Endothelial cell of umbilical vein (primary cell): ENCODE results near the gene GOLT1A. TPM values are rescaled to one million over a fixed set of nuclear protein-coding genes. Genes with fewer than 3 reads are reported as not detected.

Source experiments
- BruUV-seq: library from RNA; stranded (reverse); fragments of 400-500 nt; replicated peaks from 2 replicates; lab custom pipeline; 2021; lab: Mats Ljungman, UMichigan
- CTCF ChIA-PET: fragments of 300-600, 350-600 bp; sonication (Branson Sonifier 250); formaldehyde crosslinking; loops from one replicate; lab custom pipeline; 2021; ENCODE audit warnings: antibody characterized with exemption, inconsistent platforms; lab: Charles Lee
- POLR2A ChIA-PET: fragments of 300-600, 350-600 bp; sonication (Branson Sonifier 250); formaldehyde crosslinking; loops from one replicate; lab custom pipeline; 2021; ENCODE audit warnings: antibody characterized with exemption, inconsistent platforms; lab: Charles Lee
- DNase-seq: peaks from one replicate; pipeline ENCODE4 v3.0.0-alpha.2; 2011; ENCODE audit warnings: low read depth, low spot score
- FAIRE-seq: peaks from 2 replicates; lab custom pipeline; 2011; peaks lifted over from hg19 to GRCh38; lab: Jason Lieb, UNC
- H2AFZ ChIP-seq: 2 replicates; pipeline ENCODE4 v1.6.0; 2012; ENCODE audit warnings: low read depth, low read length, control low read depth, inconsistent platforms
- H3K27ac ChIP-seq: 2 replicates; pipeline ENCODE4 v1.5.1; 2011; ENCODE audit warnings: low read depth, mild to moderate bottlenecking, control low read depth, low read length, moderate library complexity; ENCODE audit not compliant: insufficient read depth
- H3K27me3 ChIP-seq, 2 experiments: 2 replicates each; pipeline versions ENCODE4 v1.6.0 to v1.6.1; 2011; ENCODE audit warnings: low read length in 2 of 2, mixed read lengths in 1 of 2; ENCODE audit not compliant: control insufficient read depth in 2 of 2, insufficient read depth in 2 of 2
- H3K36me3 ChIP-seq, 2 experiments: 2 replicates in 1 of 2; 3 replicates in 1 of 2; pipeline ENCODE4 v1.5.1; 2011; ENCODE audit warnings: low read length in 2 of 2, mild to moderate bottlenecking in 1 of 2, moderate library complexity in 1 of 2; ENCODE audit not compliant: control insufficient read depth in 2 of 2, insufficient read depth in 2 of 2; ENCODE audit errors: extremely low read depth in 1 of 2
- H3K4me1 ChIP-seq: 3 replicates; pipeline ENCODE4 v1.5.1; 2011; ENCODE audit warnings: mild to moderate bottlenecking, low read length; ENCODE audit not compliant: control insufficient read depth, insufficient read depth; ENCODE audit errors: extremely low read depth
- H3K4me2 ChIP-seq: 2 replicates; pipeline ENCODE4 v1.6.1; 2011; ENCODE audit warnings: low read length, control low read depth, mixed read lengths; ENCODE audit not compliant: insufficient read depth
- H3K4me3 ChIP-seq, 3 experiments: fragments of 200-600 bp in 1 of 3; sonication (generic), shearing (Covaris generic) in 1 of 3; replicated peaks in 1 of 3; 2 replicates each; pipeline ENCODE4 v1.5.1; 2011 to 2016; ENCODE audit warnings: control low read depth in 3 of 3, low read length in 3 of 3, mild to moderate bottlenecking in 2 of 3, inconsistent platforms in 1 of 3, low read depth in 1 of 3, moderate library complexity in 1 of 3; ENCODE audit not compliant: insufficient read depth in 1 of 3
- H3K79me2 ChIP-seq: 2 replicates; pipeline ENCODE4 v1.6.0; 2012; ENCODE audit warnings: low read length, inconsistent platforms; ENCODE audit not compliant: control insufficient read depth, insufficient read depth
- H3K9ac ChIP-seq: replicated peaks from 2 replicates; pipeline ENCODE3; 2011; ENCODE audit warnings: low read length, control low read depth; ENCODE audit not compliant: insufficient read depth; ENCODE audit errors: extremely low read depth
- H3K9me1 ChIP-seq: replicated peaks from 3 replicates; pipeline ENCODE4 v1.6.0; 2011; ENCODE audit warnings: mild to moderate bottlenecking, low read length; ENCODE audit not compliant: control insufficient read depth, insufficient read depth; ENCODE audit errors: extremely low read depth
- H3K9me3 ChIP-seq: replicated peaks from 2 replicates; pipeline ENCODE4 v1.5.1; 2012; ENCODE audit warnings: low read length, inconsistent platforms; ENCODE audit not compliant: control insufficient read depth, insufficient read depth
- H4K20me1 ChIP-seq: replicated peaks from 2 replicates; pipeline ENCODE3; 2011; ENCODE audit warnings: mild to moderate bottlenecking, low read length; ENCODE audit not compliant: control insufficient read depth, insufficient read depth; ENCODE audit errors: extremely low read depth
- CTCF ChIP-seq, 2 donors: IDR thresholded peaks; 1 replicate in 1 of 2; 2 replicates in 1 of 2; pipeline ENCODE4 v1.5.1; 2011; ENCODE audit warnings: low read length in 2 of 2, mild to moderate bottlenecking in 2 of 2, moderate library complexity in 2 of 2, control low read depth in 1 of 2, inconsistent platforms in 1 of 2, low read depth in 1 of 2; ENCODE audit not compliant: insufficient read depth in 1 of 2; ENCODE audit errors: extremely low read depth in 1 of 2
- EZH2 ChIP-seq: IDR thresholded peaks from 2 replicates; pipeline ENCODE4 v1.6.1; 2012; ENCODE audit warnings: borderline replicate concordance, low read depth, mild to moderate bottlenecking, moderate library complexity, low read length, inconsistent platforms; ENCODE audit not compliant: severe bottlenecking
- FOS ChIP-seq: IDR thresholded peaks from 2 replicates; pipeline ENCODE4 v1.6.1; 2011; ENCODE audit warnings: mild to moderate bottlenecking, low read length, moderate library complexity, borderline replicate concordance; ENCODE audit not compliant: insufficient read depth
- GATA2 ChIP-seq: IDR thresholded peaks from 2 replicates; pipeline ENCODE4 v1.7.0; 2011; ENCODE audit warnings: low read depth, mild to moderate bottlenecking, moderate library complexity, mixed read lengths, low read length; ENCODE audit not compliant: insufficient read length, insufficient read depth
- JUN ChIP-seq: IDR thresholded peaks from 2 replicates; pipeline ENCODE4 v1.6.1; 2011; ENCODE audit warnings: borderline replicate concordance, low read depth; ENCODE audit not compliant: insufficient read length, insufficient read depth
- MAX ChIP-seq: IDR thresholded peaks from 2 replicates; pipeline ENCODE4 v1.6.1; 2011; ENCODE audit not compliant: insufficient read depth, insufficient read length
- MYC ChIP-seq: IDR thresholded peaks from one replicate; pipeline ENCODE4 v1.6.1; 2011; ENCODE audit warnings: mild to moderate bottlenecking, low read depth, low read length
- POLR2A ChIP-seq: IDR thresholded peaks from 2 replicates; pipeline ENCODE4 v1.6.1; 2012; ENCODE audit warnings: low read depth, mild to moderate bottlenecking, control low read depth, low read length
- POLR2AphosphoS5 ChIP-seq: IDR thresholded peaks from 2 replicates; pipeline ENCODE4 v1.6.1; 2012; ENCODE audit warnings: low read depth, mild to moderate bottlenecking, control low read depth, low read length, moderate library complexity; ENCODE audit not compliant: insufficient read depth
- dilution Hi-C: fragments of 300-500 bp; cut with MboI; formaldehyde crosslinking; loops from one replicate; pipeline ENCODE4 v1.15.0; 2019; ENCODE audit warnings: low sequenced_read_pairs; ENCODE audit not compliant: extremely low pct_ligation_motif_present
- intact Hi-C: fragments of 100-400 bp; cut with micrococcal nuclease; formaldehyde crosslinking; loops from one replicate; pipeline ENCODE4 v1.10.0; 2022
- polyA plus RNA-seq, 4 experiments: library from polyadenylated mRNA; depleted of rRNA in 3 of 4; stranded (reverse) in 3 of 4; unstranded in 1 of 4; fragments of >200 nt; gene quantifications; 2 replicates each; pipeline versions ENCODE4 v1.2.1 to v1.2.3, GENCODE V29; 2011 to 2012; ENCODE audit warnings: missing spikeins in 1 of 4
- total RNA-seq: library from RNA; stranded (reverse); gene quantifications from 2 replicates; pipeline ENCODE4 v1.2.3, GENCODE V29; 2021

Gene GOLT1A
- total and polyA plus RNA-seq, 2 donors (not counting 3 experiments of a cell fraction or from before 2014, with no cell fraction given) = not detected

- DNase-seq (no peak), FAIRE-seq (no peak)
- no peak within 1 kb of the TSS for H2AFZ ChIP-seq
- H3K27me3 ChIP-seq = no peaks in the 10 kb centered on the region
- H3K79me2 ChIP-seq = no peaks in the 10 kb centered on the region
- no peak within 1 kb of the TSS for H3K4me2 ChIP-seq
- H3K4me1 ChIP-seq = peaks cover 3% of the 10 kb centered on the region
- H3K36me3 ChIP-seq = no peaks in the 10 kb centered on the region
- BruUV-seq = no TSS peak
- TF ChIP-seq MYC = no peak
- no peak for TF ChIP-seq JUN
- no peak for TF ChIP-seq MAX
- no peak for TF ChIP-seq GATA2
- TF ChIP-seq CTCF (IDR thresholded peaks at IDR 0.05; ENCODE audit: extremely low read depth in 1 of 2, insufficient read depth in 1 of 2, low read depth in 1 of 2, low read length in 2 of 2) = no peak
- TF ChIP-seq EZH2 = no peak
- TF ChIP-seq FOS = no peak
- no peak for TF ChIP-seq POLR2AphosphoS5
- TF ChIP-seq POLR2A = no peak
- dilution Hi-C loops (loop anchor here (25.0 kb wide), 1 partner anchor 171 kb away; no protein-coding TSS in a partner anchor), intact Hi-C loops (no loop called here)
- H3K27ac ChIP-seq = no peak within 1 kb of the TSS
- no peak within 1 kb of the TSS for H3K4me3 ChIP-seq
- H3K9me3 ChIP-seq = peaks cover 3% of the 10 kb centered on the region
- POLR2A ChIA-PET = no interaction called here
- H3K9ac ChIP-seq = no peak within 1 kb of the TSS
- no peaks in the 10 kb centered on the region for H3K9me1 ChIP-seq
- no peaks in the 10 kb centered on the region for H4K20me1 ChIP-seq
- CTCF ChIA-PET = interaction anchor here (0.8 to 26.7 kb wide), 7 partner anchors 36 to 337 kb away, joined by 3 to 770 read pairs (median 19); partner anchors contain the start of genes GOLT1A and PLEKHA6
Measured at GRCh38 chr1:204166219-204166618, 47.6 kb downstream of the GOLT1A start, which contains the start of gene REN. REN (minus strand) TSS chr1:204166337; CDS start chr1:204166293, 44 bp downstream.
